ENCODE results near the gene VWC2. TPM values are rescaled to one million over a fixed set of nuclear protein-coding genes. Genes with fewer than 3 reads are reported as not detected.

VWC2 gene
- total and polyA plus RNA-seq, 2 of the 13 experiments (the other 11 are each of a cell fraction or from before 2014, with no cell fraction given), result not detected

DNA sequence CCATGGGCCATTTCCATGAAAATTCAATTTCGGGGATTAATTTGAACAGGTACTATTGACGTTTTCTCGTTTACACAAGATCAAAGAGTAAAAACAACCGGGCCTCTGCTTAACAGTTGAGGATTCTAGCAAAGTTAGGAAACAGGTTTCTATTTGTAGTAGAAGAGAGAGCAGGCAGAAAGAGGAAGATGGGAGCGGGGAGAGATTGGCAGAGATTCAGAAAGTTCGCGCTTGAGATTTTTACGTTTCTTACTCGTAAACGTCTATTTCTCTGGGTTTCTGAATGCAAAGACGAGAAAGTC, 571 bp upstream of the VWC2 start (continued):
- TF ChIP-seq, protein P1, sequence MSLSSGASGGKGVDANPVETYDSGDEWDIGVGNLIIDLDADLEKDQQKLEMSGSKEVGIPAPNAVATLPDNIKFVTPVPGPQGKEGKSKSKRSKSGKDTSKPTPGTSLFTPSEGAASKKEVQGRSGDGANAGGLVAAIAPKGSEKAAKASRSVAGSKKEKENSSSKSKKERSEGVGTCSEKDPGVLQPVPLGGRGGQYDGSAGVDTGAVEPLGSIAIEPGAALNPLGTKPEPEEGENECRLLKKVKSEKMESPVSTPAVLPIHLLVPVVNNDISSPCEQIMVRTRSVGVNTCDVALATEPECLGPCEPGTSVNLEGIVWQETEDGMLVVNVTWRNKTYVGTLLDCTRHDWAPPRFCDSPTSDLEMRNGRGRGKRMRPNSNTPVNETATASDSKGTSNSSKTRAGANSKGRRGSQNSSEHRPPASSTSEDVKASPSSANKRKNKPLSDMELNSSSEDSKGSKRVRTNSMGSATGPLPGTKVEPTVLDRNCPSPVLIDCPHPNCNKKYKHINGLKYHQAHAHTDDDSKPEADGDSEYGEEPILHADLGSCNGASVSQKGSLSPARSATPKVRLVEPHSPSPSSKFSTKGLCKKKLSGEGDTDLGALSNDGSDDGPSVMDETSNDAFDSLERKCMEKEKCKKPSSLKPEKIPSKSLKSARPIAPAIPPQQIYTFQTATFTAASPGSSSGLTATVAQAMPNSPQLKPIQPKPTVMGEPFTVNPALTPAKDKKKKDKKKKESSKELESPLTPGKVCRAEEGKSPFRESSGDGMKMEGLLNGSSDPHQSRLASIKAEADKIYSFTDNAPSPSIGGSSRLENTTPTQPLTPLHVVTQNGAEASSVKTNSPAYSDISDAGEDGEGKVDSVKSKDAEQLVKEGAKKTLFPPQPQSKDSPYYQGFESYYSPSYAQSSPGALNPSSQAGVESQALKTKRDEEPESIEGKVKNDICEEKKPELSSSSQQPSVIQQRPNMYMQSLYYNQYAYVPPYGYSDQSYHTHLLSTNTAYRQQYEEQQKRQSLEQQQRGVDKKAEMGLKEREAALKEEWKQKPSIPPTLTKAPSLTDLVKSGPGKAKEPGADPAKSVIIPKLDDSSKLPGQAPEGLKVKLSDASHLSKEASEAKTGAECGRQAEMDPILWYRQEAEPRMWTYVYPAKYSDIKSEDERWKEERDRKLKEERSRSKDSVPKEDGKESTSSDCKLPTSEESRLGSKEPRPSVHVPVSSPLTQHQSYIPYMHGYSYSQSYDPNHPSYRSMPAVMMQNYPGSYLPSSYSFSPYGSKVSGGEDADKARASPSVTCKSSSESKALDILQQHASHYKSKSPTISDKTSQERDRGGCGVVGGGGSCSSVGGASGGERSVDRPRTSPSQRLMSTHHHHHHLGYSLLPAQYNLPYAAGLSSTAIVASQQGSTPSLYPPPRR (CRISPR knock-in tag; IDR thresholded peaks at IDR 0.05; ENCODE audit: borderline replicate concordance), result no peak

DNA sequence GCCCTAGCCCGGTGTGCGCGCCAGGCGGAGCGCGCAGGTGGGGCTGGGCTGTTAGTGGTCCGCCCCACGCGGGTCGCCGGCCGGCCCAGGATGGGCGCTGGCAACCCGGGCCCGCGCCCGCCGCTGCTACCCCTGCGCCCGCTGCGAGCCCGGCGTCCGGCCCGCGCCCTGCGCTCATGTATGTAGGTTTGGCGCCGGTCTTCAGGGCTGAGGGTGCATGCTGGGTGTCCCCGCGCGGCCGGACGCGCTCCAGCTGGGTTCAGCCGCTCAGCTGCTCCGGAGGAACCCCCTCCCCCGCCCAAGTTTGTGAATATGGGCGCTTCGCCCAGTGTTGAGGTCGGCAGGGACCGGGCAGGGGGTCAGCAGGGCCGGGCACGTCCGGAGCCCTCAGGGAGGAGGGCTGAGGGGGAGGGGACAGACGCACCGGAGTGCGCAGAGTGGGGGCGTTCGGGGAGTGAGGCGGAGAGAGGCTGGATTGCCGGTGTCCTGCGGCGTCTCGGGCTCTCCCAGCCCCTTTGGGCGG, 559 bp downstream of the VWC2 start:
- ATAC-seq (no peak), FAIRE-seq (no peak), DNase-seq (ENCODE audit: low spot score) (no peak)
- Histone ChIP-seq H3K9ac (ENCODE audit: insufficient read depth, low read depth, low read length) (no peak overlapping the region), H3K79me2 (ENCODE audit: insufficient read depth, low read length) (no peaks in the 10 kb centered on the region), H2AFZ (ENCODE audit: low read length) (no peak overlapping the region), H3K4me2 (ENCODE audit: low read depth, low read length) (no peak overlapping the region), H3K27me3 (ENCODE audit: control insufficient read depth in 1 of 2, insufficient read depth in 2 of 2, low read length in 2 of 2) (peaks cover 1 to 21% of the 10 kb centered on the region in 2 experiments; a peak in 3 of 5 replicates), H4K20me1 (ENCODE audit: insufficient read depth, low read length) (no peaks in the 10 kb centered on the region), H3K27ac (ENCODE audit: extremely low read length, insufficient read depth, low read length) (no peak overlapping the region), H3K36me3 (replicated peaks in 1 of 2; ENCODE audit: control insufficient read depth in 1 of 2, insufficient read depth in 2 of 2, low read length in 2 of 2) (no peaks in the 10 kb centered on the region), H3K4me1 (ENCODE audit: insufficient read depth, low read length) (no peaks in the 10 kb centered on the region), H3K9me3 (ENCODE audit: low read length) (no peaks in the 10 kb centered on the region), H3K4me3 (replicated peaks in 1 of 3; ENCODE audit: insufficient read depth in 1 of 3, low read depth in 2 of 3, low read length in 3 of 3) (no peak overlapping the region)
- no TSS peak for BruUV-seq (replicated peaks)
- CTCF ChIA-PET (ENCODE audit: low intra/inter-chr PET ratio, low total read pairs), result no interaction called here
- 62% methylated on average over 41 of the region's 56 CpGs for WGBS (ENCODE audit: low lambda C conversion rate)
- TF ChIP-seq ARNT2 (CRISPR knock-in tag; IDR thresholded peaks at IDR 0.05; ENCODE audit: low read depth), result no peak
- no peak for TF ChIP-seq ARHGAP35 (CRISPR knock-in tag; IDR thresholded peaks at IDR 0.05; ENCODE audit: borderline replicate concordance)
- TF ChIP-seq KAT8 (CRISPR knock-in tag; IDR thresholded peaks at IDR 0.05), result no peak
- no peak for TF ChIP-seq ZNF292 (CRISPR knock-in tag; IDR thresholded peaks at IDR 0.05; ENCODE audit: borderline replicate concordance, low read depth)
- TF ChIP-seq, protein P2, sequence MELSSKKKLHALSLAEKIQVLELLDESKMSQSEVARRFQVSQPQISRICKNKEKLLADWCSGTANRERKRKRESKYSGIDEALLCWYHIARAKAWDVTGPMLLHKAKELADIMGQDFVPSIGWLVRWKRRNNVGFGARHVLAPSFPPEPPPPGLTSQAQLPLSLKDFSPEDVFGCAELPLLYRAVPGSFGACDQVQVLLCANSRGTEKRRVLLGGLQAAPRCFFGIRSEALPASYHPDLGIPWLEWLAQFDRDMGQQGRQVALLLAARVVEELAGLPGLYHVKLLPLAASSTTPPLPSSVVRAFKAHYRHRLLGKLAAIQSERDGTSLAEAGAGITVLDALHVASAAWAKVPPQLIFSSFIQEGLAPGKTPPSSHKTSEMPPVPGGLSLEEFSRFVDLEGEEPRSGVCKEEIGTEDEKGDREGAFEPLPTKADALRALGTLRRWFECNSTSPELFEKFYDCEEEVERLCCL (CRISPR knock-in tag; IDR thresholded peaks at IDR 0.05; ENCODE audit: borderline replicate concordance), result no peak
- TF ChIP-seq PHF5A (CRISPR knock-in tag; IDR thresholded peaks at IDR 0.05; ENCODE audit: low read depth, unreplicated experiment), result no peak
- POLR2A ChIA-PET, result no interaction called here
- in situ Hi-C loops (cut with HindIII; ENCODE audit: extremely low pct_ligation_motif_present, low pct_unique_long_range_greater_than_20kb), result no loop called here
- intact Hi-C loops (cut with micrococcal nuclease; ENCODE audit: unreplicated experiment), result no loop called here

Data from HepG2 (cell line).